Measurements from ENCODE around the gene SLC39A2. TPM values are rescaled to one million over a fixed set of nuclear protein-coding genes. Genes with fewer than 3 reads are reported as not detected.

Gene SLC39A2
- polyA plus RNA-seq, 1 of the 3 experiments (the other 2 are of a cell fraction), result not detected

- no peak for TF ChIP-seq CHD2 (IDR thresholded peaks at IDR 0.05; ENCODE audit: low read length, partially characterized antibody)
- TF ChIP-seq SIN3A (IDR thresholded peaks at IDR 0.05; ENCODE audit: borderline replicate concordance, low read depth, low read length), result no peak
- no peak for TF ChIP-seq EP300 (IDR thresholded peaks at IDR 0.05; ENCODE audit: borderline replicate concordance in 1 of 2, low read depth in 1 of 2, low read length in 1 of 2)
- no peak for TF ChIP-seq USF1 (IDR thresholded peaks at IDR 0.05; ENCODE audit: borderline replicate concordance, low read depth)
- TF ChIP-seq YY1 (IDR thresholded peaks at IDR 0.05; ENCODE audit: low read depth), result no peak
- TF ChIP-seq ZBTB33 (IDR thresholded peaks at IDR 0.05; ENCODE audit: borderline replicate concordance, low read depth), result no peak
- TF ChIP-seq ELF1 (IDR thresholded peaks at IDR 0.05), result no peak
- TF ChIP-seq TEAD4 (IDR thresholded peaks at IDR 0.05; ENCODE audit: borderline replicate concordance, insufficient read depth), result no peak
- TF ChIP-seq RCOR1 (IDR thresholded peaks at IDR 0.05; ENCODE audit: low read length), result no peak
- no peak for TF ChIP-seq CTCF (IDR thresholded peaks at IDR 0.05)
- TF ChIP-seq RAD21 (IDR thresholded peaks at IDR 0.05; ENCODE audit: low read length), result no peak
- no peak for TF ChIP-seq NFIC (IDR thresholded peaks at IDR 0.05; ENCODE audit: borderline replicate concordance)
- TF ChIP-seq, protein P1, sequence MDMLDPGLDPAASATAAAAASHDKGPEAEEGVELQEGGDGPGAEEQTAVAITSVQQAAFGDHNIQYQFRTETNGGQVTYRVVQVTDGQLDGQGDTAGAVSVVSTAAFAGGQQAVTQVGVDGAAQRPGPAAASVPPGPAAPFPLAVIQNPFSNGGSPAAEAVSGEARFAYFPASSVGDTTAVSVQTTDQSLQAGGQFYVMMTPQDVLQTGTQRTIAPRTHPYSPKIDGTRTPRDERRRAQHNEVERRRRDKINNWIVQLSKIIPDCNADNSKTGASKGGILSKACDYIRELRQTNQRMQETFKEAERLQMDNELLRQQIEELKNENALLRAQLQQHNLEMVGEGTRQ (IDR thresholded peaks at IDR 0.05; ENCODE audit: borderline replicate concordance, low read depth, low read length), result no peak
- TF ChIP-seq EZH2phosphoT487 (IDR thresholded peaks at IDR 0.05; ENCODE audit: borderline replicate concordance, low read depth), result no peak
- TF ChIP-seq, protein P2, sequence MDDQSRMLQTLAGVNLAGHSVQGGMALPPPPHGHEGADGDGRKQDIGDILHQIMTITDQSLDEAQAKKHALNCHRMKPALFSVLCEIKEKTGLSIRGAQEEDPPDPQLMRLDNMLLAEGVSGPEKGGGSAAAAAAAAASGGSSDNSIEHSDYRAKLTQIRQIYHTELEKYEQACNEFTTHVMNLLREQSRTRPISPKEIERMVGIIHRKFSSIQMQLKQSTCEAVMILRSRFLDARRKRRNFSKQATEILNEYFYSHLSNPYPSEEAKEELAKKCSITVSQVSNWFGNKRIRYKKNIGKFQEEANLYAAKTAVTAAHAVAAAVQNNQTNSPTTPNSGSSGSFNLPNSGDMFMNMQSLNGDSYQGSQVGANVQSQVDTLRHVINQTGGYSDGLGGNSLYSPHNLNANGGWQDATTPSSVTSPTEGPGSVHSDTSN (IDR thresholded peaks at IDR 0.05), result no peak
- no peak for TF ChIP-seq TAF1 (IDR thresholded peaks at IDR 0.05; ENCODE audit: borderline replicate concordance, low read depth, low read length)
- TF ChIP-seq SMC3 (IDR thresholded peaks at IDR 0.05; ENCODE audit: low read depth, low read length), result no peak
These were observed 2.1 kb downstream of the SLC39A2 start for GRCh38 chr14:21001218-21001617.

More at GRCh38 chr14:21001218-21001617, 2.1 kb downstream of the SLC39A2 start:
- no peaks in the 10 kb centered on the region for H4K20me1 ChIP-seq (ENCODE audit: insufficient read depth)
- 53% methylated on average over 6 of the region's 7 CpGs for WGBS (ENCODE audit: low lambda C conversion rate)
- no peaks in the 10 kb centered on the region for H3K27me3 ChIP-seq (ENCODE audit: insufficient read depth)
- no peak overlapping the region for H2AFZ ChIP-seq (ENCODE audit: low read depth)
- no peak overlapping the region for H3K27ac ChIP-seq (ENCODE audit: low read depth in 2 of 2, low read length in 1 of 2)
- no peaks in the 10 kb centered on the region for H3K9me3 ChIP-seq
- CTCF ChIA-PET, result interaction anchor here (0.6 to 7.5 kb wide), 5 partner anchors 10 to 104 kb away, joined by 3 to 83 read pairs (median 4); no protein-coding TSS in a partner anchor
- POLR2A ChIA-PET, result interaction anchor here (0.6 kb wide), 1 partner anchor 97 kb away, joined by 4 read pairs; the partner anchor contains the start of gene ZNF219
- DNase-seq, result no peak
- H3K9ac ChIP-seq, result no peak overlapping the region
- peaks cover 9% of the 10 kb centered on the region for H3F3A ChIP-seq (replicated peaks; ENCODE audit: insufficient read depth)
- H3K9me2 ChIP-seq, result no peaks in the 10 kb centered on the region
- no peaks in the 10 kb centered on the region; a peak in 1 of 4 replicates for H3K4me1 ChIP-seq (ENCODE audit: control insufficient read depth in 1 of 2, insufficient read depth in 2 of 2, low read depth in 1 of 2, low read length in 1 of 2)
- no peaks in the 10 kb centered on the region for H3K79me2 ChIP-seq (ENCODE audit: insufficient read depth)
- H3K4me2 ChIP-seq, result no peak overlapping the region
- peaks cover 0 to 13% of the 10 kb centered on the region in 2 experiments for H3K36me3 ChIP-seq (replicated peaks in 1 of 2; ENCODE audit: control insufficient read depth in 1 of 2, insufficient read depth in 2 of 2, low read length in 1 of 2)
- H3K4me3 ChIP-seq (ENCODE audit: low read depth in 2 of 2, low read length in 1 of 2), result no peak overlapping the region

All from SK-N-SH (cell line).